Measurements from ENCODE around the gene CNOT2. TPM values are rescaled to one million over a fixed set of nuclear protein-coding genes. Genes with fewer than 3 reads are reported as not detected.

Gene CNOT2, protein sequence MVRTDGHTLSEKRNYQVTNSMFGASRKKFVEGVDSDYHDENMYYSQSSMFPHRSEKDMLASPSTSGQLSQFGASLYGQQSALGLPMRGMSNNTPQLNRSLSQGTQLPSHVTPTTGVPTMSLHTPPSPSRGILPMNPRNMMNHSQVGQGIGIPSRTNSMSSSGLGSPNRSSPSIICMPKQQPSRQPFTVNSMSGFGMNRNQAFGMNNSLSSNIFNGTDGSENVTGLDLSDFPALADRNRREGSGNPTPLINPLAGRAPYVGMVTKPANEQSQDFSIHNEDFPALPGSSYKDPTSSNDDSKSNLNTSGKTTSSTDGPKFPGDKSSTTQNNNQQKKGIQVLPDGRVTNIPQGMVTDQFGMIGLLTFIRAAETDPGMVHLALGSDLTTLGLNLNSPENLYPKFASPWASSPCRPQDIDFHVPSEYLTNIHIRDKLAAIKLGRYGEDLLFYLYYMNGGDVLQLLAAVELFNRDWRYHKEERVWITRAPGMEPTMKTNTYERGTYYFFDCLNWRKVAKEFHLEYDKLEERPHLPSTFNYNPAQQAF
- total RNA-seq (2021; ENCODE audit: unreplicated experiment) (49.3 TPM), Bru-seq, nascent RNA (percentile 96 among the genes with signal in this experiment), BruChase-seq, experiment 1, labeled RNA remaining after a 2-hour chase (percentile 84 among the genes with signal in this experiment), BruChase-seq, experiment 2, labeled RNA remaining after a 6-hour chase (percentile 76 among the genes with signal in this experiment)
- polyA plus RNA-seq (2012; ENCODE audit: insufficient read length), result 60.1 TPM
- long read RNA-seq, full-length matches to known transcripts, result 50 of 121 reads
- long read RNA-seq, partial matches to known transcripts, result 12 of 121 reads
- long read RNA-seq, other reads (novel, unspliced or antisense), result 59 of 121 reads

DNA sequence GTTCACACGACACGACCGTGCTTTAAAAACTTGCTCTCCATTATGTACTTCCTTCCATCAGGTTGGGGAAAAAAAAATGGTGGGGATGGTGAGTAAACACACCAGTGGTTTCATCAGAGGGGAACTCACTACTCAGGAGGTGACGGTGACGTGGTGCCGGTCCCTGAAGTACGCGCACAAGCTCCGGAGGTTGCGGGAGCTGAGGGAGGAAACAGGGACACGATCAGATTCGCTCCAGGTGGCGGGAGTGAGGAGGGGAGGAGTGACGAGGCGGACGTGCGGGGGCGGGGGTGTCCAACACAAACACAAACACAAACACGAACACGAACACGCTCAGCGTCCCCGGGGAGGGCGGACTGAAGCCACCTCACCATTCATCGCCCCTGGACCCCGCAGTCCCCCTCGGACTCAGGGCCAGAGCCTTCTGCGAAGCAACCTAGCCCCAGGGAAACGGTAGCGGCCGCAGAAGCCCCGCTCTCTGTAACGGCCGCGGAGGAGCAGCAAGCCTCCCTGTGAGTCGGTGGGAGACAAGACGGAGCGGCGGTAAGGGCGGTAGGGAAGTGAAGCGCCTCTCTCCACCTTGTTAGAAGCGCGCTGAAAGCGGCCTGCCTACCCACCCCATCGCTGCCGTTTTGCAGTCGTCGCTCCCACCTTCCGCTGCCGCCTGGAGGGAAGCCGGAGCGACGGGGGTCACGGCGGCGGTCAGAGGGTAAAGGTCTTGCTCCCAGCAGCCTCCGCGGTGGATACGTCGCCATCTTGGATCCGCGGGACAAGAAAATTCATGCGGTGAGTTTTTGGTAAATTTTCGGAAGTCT is at the start of gene CNOT2:
CNOT2 (plus strand) TSS at position 739 of the 815 bp plus-strand sequence. CDS start 34,794 bp downstream, outside the sequence.
- Histone ChIP-seq H3K4me1 (ENCODE audit: control insufficient read depth, insufficient read depth, low read length) (peaks cover 31% of the 10 kb centered on the region), H3K27ac (ENCODE audit: low read length) (peak within 1 kb of the TSS; percentile 96), H3K27me3 (ENCODE audit: control insufficient read depth, insufficient read depth, low read length) (no peaks in the 10 kb centered on the region), H3K9me3 (ENCODE audit: control insufficient read depth, insufficient read depth, low read depth, low read length) (no peaks in the 10 kb centered on the region), H3K36me3 (ENCODE audit: control insufficient read depth, insufficient read depth, low read length) (peaks cover 7% of the 10 kb centered on the region), H3K4me3 (ENCODE audit: low read depth in 2 of 2, low read length in 2 of 2) (peak within 1 kb of the TSS; percentile 93 to 98)
- ATAC-seq (peak; percentile 94), DNase-seq (ENCODE audit: low read depth, low spot score) (peak; percentile 51)
- in situ Hi-C loops (cut with HindIII; ENCODE audit: low pct_unique_long_range_greater_than_20kb, low sequenced_read_pairs), result no loop called here
- intact Hi-C loops (cut with micrococcal nuclease; ENCODE audit: unreplicated experiment), result loop anchor here (10.0 kb wide), 1 partner anchor 338 kb away; no protein-coding TSS in a partner anchor
- CTCF ChIA-PET, result no interaction called here
- POLR2A ChIA-PET, result no interaction called here
- no TSS peak for BruUV-seq (replicated peaks)
- TF ChIP-seq, protein P1, sequence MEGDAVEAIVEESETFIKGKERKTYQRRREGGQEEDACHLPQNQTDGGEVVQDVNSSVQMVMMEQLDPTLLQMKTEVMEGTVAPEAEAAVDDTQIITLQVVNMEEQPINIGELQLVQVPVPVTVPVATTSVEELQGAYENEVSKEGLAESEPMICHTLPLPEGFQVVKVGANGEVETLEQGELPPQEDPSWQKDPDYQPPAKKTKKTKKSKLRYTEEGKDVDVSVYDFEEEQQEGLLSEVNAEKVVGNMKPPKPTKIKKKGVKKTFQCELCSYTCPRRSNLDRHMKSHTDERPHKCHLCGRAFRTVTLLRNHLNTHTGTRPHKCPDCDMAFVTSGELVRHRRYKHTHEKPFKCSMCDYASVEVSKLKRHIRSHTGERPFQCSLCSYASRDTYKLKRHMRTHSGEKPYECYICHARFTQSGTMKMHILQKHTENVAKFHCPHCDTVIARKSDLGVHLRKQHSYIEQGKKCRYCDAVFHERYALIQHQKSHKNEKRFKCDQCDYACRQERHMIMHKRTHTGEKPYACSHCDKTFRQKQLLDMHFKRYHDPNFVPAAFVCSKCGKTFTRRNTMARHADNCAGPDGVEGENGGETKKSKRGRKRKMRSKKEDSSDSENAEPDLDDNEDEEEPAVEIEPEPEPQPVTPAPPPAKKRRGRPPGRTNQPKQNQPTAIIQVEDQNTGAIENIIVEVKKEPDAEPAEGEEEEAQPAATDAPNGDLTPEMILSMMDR (IDR thresholded peaks at IDR 0.05), result no peak
- no peak for TF ChIP-seq TCF7L2 (IDR thresholded peaks at IDR 0.05; ENCODE audit: low read depth, low read length)
- TF ChIP-seq POLR2AphosphoS5 (IDR thresholded peaks at IDR 0.05; ENCODE audit: low read depth, low read length), result peak; percentile 82
- TF ChIP-seq SIN3A (IDR thresholded peaks at IDR 0.05; ENCODE audit: borderline replicate concordance, insufficient read depth, low read depth, low read length), result peak; percentile 75
- TF ChIP-seq, protein P2, sequence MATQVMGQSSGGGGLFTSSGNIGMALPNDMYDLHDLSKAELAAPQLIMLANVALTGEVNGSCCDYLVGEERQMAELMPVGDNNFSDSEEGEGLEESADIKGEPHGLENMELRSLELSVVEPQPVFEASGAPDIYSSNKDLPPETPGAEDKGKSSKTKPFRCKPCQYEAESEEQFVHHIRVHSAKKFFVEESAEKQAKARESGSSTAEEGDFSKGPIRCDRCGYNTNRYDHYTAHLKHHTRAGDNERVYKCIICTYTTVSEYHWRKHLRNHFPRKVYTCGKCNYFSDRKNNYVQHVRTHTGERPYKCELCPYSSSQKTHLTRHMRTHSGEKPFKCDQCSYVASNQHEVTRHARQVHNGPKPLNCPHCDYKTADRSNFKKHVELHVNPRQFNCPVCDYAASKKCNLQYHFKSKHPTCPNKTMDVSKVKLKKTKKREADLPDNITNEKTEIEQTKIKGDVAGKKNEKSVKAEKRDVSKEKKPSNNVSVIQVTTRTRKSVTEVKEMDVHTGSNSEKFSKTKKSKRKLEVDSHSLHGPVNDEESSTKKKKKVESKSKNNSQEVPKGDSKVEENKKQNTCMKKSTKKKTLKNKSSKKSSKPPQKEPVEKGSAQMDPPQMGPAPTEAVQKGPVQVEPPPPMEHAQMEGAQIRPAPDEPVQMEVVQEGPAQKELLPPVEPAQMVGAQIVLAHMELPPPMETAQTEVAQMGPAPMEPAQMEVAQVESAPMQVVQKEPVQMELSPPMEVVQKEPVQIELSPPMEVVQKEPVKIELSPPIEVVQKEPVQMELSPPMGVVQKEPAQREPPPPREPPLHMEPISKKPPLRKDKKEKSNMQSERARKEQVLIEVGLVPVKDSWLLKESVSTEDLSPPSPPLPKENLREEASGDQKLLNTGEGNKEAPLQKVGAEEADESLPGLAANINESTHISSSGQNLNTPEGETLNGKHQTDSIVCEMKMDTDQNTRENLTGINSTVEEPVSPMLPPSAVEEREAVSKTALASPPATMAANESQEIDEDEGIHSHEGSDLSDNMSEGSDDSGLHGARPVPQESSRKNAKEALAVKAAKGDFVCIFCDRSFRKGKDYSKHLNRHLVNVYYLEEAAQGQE (IDR thresholded peaks at IDR 0.05; ENCODE audit: insufficient read depth in 1 of 2, low read depth in 2 of 2, low read length in 1 of 2), result no peak

DNA sequence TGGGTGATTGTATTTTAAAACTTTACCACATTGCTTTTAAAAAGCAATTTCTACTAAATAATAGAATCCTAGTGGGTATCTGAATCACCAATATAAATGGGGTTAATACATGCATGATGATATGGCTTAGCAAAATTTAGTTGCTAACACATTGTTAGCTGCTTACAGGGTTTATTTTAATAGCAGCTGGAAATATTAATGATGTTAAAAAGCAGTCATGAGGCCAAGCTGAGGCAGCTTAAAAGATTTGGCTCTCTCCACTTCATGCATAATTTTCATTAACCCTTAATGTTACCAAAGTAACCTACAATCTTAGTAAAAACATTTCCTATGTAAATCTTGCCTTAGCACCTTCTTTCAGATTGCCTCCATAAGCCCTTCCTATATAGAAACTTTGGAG is 49.2 kb upstream of the CNOT2 start:
- POLR2A ChIA-PET, result no interaction called here
- H3K4me3 ChIP-seq (ENCODE audit: low read depth in 2 of 2, low read length in 2 of 2), result no peak overlapping the region
- BruUV-seq (replicated peaks), result no TSS peak
- no peaks in the 10 kb centered on the region for H3K36me3 ChIP-seq (ENCODE audit: control insufficient read depth, insufficient read depth, low read length)
- ATAC-seq, result no peak
- intact Hi-C loops (cut with micrococcal nuclease; ENCODE audit: unreplicated experiment) (no loop called here), in situ Hi-C loops (cut with HindIII; ENCODE audit: low pct_unique_long_range_greater_than_20kb, low sequenced_read_pairs) (no loop called here)
- no peak for DNase-seq (ENCODE audit: low read depth, low spot score)
- H3K27me3 ChIP-seq (ENCODE audit: control insufficient read depth, insufficient read depth, low read length), result no peaks in the 10 kb centered on the region
- CTCF ChIA-PET, result no interaction called here
- no peak overlapping the region for H3K27ac ChIP-seq (ENCODE audit: low read length)
- TF ChIP-seq, protein P1 (IDR thresholded peaks at IDR 0.05), result no peak
- no peaks in the 10 kb centered on the region for H3K4me1 ChIP-seq (ENCODE audit: control insufficient read depth, insufficient read depth, low read length)
- no peaks in the 10 kb centered on the region for H3K9me3 ChIP-seq (ENCODE audit: control insufficient read depth, insufficient read depth, low read depth, low read length)
